Measurements from ENCODE around the gene SPATA13. TPM values are rescaled to one million over a fixed set of nuclear protein-coding genes. Genes with fewer than 3 reads are reported as not detected.
"Not testable (repeated sequence)": the region's sequence is repeated elsewhere in the genome, so short reads cannot be mapped to it uniquely, and the experiment has no call there.

Gene SPATA13
- total RNA-seq, 3 donors from 2014 or later: 35.2 to 59.5 (median 35.6) TPM

DNA sequence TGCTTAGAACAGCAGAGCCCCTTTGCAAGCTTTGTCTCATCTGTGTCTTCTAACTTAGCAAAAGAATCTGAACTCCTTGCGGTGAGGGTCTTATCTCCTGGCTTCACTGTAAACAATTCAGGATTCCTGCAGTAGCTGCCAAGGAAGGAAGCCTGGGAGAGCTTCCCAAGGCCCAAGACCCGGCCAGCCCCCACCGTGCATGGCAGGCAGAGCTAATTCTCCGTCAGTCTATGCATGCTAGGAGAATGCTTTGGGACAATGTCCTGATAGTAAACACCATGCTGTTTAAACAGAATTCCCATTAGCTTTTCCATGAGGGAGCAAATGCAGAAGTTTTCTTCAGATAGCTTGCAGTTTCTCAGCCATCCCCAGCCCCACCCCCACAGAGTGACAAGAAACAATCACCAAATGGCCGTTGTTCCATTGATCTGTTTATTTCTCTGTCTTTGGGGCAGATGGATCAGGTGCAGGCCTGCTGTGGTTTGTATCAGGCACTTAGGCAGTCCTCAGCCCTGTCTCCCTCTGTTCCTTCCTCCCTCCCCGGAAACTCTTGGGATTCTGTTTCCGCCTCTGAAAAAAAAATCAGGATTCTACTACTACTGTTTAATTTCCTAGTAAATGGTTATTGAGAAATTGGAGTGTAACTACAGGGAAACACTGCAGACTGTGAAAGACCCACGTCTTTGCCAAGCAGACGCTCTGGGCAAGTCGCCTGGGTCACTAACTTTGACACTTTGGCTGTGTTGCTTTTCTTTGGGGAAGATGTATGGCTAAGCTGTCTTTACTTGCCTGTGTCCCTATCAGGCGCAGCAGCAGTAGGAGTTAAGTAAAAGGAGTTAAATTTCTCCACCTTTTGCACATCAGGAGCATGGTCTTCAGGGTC is 40.7 kb upstream of the SPATA13 start:
- ATAC-seq (no peak), DNase-seq (no peak)
- no peak overlapping the region for H3K4me3 ChIP-seq
- intact Hi-C loops (cut with DNase I, micrococcal nuclease): no loop called here
- H3K36me3 ChIP-seq (ENCODE audit: low read depth): no peaks in the 10 kb centered on the region
- H3K4me1 ChIP-seq (ENCODE audit: low read depth): no peaks in the 10 kb centered on the region
- H3K9me3 ChIP-seq: no peaks in the 10 kb centered on the region
- TF ChIP-seq, protein P1, sequence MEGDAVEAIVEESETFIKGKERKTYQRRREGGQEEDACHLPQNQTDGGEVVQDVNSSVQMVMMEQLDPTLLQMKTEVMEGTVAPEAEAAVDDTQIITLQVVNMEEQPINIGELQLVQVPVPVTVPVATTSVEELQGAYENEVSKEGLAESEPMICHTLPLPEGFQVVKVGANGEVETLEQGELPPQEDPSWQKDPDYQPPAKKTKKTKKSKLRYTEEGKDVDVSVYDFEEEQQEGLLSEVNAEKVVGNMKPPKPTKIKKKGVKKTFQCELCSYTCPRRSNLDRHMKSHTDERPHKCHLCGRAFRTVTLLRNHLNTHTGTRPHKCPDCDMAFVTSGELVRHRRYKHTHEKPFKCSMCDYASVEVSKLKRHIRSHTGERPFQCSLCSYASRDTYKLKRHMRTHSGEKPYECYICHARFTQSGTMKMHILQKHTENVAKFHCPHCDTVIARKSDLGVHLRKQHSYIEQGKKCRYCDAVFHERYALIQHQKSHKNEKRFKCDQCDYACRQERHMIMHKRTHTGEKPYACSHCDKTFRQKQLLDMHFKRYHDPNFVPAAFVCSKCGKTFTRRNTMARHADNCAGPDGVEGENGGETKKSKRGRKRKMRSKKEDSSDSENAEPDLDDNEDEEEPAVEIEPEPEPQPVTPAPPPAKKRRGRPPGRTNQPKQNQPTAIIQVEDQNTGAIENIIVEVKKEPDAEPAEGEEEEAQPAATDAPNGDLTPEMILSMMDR (IDR thresholded peaks at IDR 0.05): no peak

DNA sequence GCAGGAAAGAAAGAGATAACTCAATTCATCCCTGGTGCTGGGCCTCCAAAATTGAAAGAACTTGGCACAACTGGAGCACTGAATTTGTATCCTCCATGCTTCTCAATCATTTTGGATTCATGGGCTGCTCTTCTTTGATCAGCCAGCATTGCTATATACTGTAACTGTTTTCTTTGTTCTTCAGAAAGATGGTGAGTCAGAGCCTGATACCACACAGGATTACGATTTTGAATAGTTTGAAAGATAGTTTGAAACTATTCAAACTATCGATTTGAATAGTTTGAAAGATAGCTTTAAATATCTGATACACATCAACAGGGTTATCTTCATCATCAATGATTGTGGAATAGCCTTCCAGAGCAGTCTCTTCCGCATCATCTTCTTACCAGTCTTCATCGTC is 38.5 kb upstream of the SPATA13 start:
- intact Hi-C loops (cut with DNase I, micrococcal nuclease); H3K4me1 ChIP-seq (ENCODE audit: low read depth); H3K4me3 ChIP-seq; H3K36me3 ChIP-seq (ENCODE audit: low read depth); H3K9me3 ChIP-seq; DNase-seq; ATAC-seq: not testable (repeated sequence)

DNA sequence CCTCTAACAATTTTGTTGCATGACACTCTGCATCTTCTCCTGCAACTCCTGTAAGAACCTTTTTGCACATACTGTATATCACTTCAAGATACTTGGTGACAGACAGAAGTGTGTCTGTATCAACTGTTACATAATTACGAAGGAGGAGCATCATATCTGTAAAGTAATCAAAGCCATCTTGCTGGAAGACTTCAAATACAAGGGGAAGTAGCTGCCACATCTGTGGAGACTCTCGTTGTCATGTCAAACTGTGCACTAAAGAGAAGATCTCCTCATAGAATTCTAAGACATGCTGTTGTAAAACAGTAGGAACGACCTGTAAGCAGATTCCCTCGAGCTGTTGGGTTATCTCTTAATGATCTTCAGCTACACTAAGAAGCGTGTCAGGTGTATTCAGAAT is 38.0 kb upstream of the SPATA13 start:
- Histone ChIP-seq H3K9me3 (no peaks in the 10 kb centered on the region), H3K4me3 (no peak overlapping the region), H3K36me3 (ENCODE audit: low read depth) (no peaks in the 10 kb centered on the region), H3K4me1 (ENCODE audit: low read depth) (peaks cover 8% of the 10 kb centered on the region)
- TF ChIP-seq, protein P1 (IDR thresholded peaks at IDR 0.05): no peak
- ATAC-seq: no peak
- intact Hi-C loops (cut with DNase I, micrococcal nuclease): no loop called here
- no peak for DNase-seq

DNA sequence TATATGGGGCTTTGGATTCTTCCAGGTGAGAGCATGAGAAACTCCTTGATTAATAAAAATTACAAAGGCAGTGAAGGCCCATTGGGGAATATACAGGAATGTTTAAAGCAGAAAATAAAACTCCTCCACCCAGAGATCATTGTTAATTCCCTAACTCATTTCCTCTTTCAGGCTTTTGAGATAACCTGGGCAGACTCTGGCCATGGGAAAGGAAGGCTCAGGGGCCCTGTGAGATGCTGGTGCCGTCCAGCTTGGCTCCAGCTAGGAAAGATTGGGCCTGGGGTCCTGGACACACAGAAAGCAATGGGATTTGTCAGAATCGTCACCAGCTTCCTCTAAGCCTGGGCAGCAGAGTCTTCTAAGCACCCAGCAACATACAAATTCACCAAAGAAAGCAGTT is 36.8 kb upstream of the SPATA13 start:
- ATAC-seq: no peak
- no peak overlapping the region for H3K4me3 ChIP-seq
- intact Hi-C loops (cut with DNase I, micrococcal nuclease): no loop called here

DNA sequence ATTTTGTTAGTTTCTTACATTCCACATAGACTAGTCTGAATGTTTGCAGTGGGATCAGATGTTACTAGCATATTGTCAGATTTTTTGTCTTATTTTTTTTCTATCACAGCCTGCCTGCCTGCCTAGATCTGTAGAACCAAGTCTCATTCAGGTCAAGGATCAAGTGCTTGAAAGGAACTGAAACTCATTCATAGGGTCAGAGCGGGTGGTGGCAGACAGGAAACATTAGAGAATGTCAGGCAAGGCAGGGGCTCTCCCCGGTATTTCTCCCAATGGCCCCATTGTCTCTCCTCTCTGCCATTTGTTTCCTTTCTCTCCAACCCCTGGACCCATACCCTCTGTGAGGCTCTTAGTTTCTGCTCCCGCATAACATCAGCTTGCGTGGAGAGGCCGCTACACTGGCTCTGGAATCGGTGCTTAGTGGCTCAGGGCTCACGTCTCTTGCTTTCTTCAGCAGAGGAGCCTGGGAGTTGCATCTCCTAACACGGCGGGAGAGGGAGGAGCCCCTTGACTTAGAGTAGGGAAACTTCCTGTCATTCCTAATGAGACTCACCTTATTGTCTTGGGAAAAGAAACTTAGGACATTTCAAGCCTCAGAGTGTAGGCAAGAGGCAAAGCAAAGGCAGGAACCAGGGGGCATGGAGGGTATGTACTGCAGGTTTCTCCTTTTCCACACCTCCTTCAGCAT is 35.6 kb upstream of the SPATA13 start:
- no peak for DNase-seq

More for the DNA sequence above, 36.8 kb upstream of the SPATA13 start:
- TF ChIP-seq, protein P1 (IDR thresholded peaks at IDR 0.05): no peak
- no peaks in the 10 kb centered on the region for H3K36me3 ChIP-seq (ENCODE audit: low read depth)
- no peaks in the 10 kb centered on the region for H3K9me3 ChIP-seq
- peaks cover 10% of the 10 kb centered on the region for H3K4me1 ChIP-seq (ENCODE audit: low read depth)
- no peak for DNase-seq

More for the DNA sequence above, 35.6 kb upstream of the SPATA13 start:
- TF ChIP-seq, protein P1 (IDR thresholded peaks at IDR 0.05): no peak
- intact Hi-C loops (cut with DNase I, micrococcal nuclease): no loop called here
- no peaks in the 10 kb centered on the region for H3K36me3 ChIP-seq (ENCODE audit: low read depth)
- peaks cover 11% of the 10 kb centered on the region for H3K4me1 ChIP-seq (ENCODE audit: low read depth)
- no peak overlapping the region for H3K4me3 ChIP-seq
- no peaks in the 10 kb centered on the region for H3K9me3 ChIP-seq
- no peak for ATAC-seq

Measured in mucosa of descending colon (tissue), 3 donors.